AG04449 (cell line): Measurements from ENCODE around the gene TMEM87A.

Experiments
- CTCF ChIA-PET: fragments of 350-600 bp; formaldehyde crosslinking; extraction: SDS; loops from one replicate; lab custom pipeline; 2021; ENCODE audit warnings: antibody characterized with exemption; lab: Yijun Ruan, JAX
- POLR2A ChIA-PET: fragments of 400-600, 350-600 bp; formaldehyde crosslinking; extraction: SDS; loops from one replicate; lab custom pipeline; 2020; ENCODE audit warnings: antibody characterized with exemption, inconsistent platforms; lab: Yijun Ruan, JAX
- DNase-seq: peaks from one replicate; pipeline ENCODE4 v3.0.0-alpha.2; 2010; ENCODE audit warnings: low read depth, low spot score
- H3K4me3 ChIP-seq: 2 replicates; pipeline ENCODE4 v1.5.1; 2011; ENCODE audit warnings: low read depth, mild to moderate bottlenecking, control low read depth, low read length
- TF ChIP-seq, protein P1 (sequence below): IDR thresholded peaks from one replicate; pipeline ENCODE4 v1.5.1; 2011; ENCODE audit warnings: mild to moderate bottlenecking, moderate library complexity, low read length, control low read depth, inconsistent platforms; ENCODE audit not compliant: insufficient read depth; ENCODE audit errors: missing control alignments

Gene TMEM87A

DNA sequence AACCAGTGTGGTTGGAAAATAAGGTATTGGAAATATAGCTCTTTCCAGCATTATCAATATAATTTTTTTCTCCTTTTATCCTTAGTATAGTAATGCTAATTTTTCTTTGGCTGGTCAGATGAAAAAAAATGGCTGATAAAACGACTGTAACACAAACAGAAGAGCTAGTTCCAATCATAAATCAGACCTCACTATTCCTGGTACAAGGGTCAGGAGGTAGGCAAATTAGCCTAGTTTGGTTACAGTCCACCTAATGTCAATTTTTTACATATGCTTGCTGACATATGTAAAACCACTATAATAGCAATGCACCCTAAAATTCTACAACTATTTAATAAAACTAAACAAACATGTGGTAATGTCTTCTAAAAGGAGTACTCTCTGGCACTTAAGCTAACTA is 45.2 kb downstream of the TMEM87A start:
- DNase-seq, result no peak
- CTCF ChIA-PET, result interaction anchor here (0.9 to 2.4 kb wide), 3 partner anchors 8 to 157 kb away, joined by 4 to 9 read pairs (median 4); no protein-coding TSS in a partner anchor
- H3K4me3 ChIP-seq, result no peak overlapping the region
- POLR2A ChIA-PET, result no interaction called here
- TF ChIP-seq, protein P1, sequence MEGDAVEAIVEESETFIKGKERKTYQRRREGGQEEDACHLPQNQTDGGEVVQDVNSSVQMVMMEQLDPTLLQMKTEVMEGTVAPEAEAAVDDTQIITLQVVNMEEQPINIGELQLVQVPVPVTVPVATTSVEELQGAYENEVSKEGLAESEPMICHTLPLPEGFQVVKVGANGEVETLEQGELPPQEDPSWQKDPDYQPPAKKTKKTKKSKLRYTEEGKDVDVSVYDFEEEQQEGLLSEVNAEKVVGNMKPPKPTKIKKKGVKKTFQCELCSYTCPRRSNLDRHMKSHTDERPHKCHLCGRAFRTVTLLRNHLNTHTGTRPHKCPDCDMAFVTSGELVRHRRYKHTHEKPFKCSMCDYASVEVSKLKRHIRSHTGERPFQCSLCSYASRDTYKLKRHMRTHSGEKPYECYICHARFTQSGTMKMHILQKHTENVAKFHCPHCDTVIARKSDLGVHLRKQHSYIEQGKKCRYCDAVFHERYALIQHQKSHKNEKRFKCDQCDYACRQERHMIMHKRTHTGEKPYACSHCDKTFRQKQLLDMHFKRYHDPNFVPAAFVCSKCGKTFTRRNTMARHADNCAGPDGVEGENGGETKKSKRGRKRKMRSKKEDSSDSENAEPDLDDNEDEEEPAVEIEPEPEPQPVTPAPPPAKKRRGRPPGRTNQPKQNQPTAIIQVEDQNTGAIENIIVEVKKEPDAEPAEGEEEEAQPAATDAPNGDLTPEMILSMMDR, result no peak

DNA sequence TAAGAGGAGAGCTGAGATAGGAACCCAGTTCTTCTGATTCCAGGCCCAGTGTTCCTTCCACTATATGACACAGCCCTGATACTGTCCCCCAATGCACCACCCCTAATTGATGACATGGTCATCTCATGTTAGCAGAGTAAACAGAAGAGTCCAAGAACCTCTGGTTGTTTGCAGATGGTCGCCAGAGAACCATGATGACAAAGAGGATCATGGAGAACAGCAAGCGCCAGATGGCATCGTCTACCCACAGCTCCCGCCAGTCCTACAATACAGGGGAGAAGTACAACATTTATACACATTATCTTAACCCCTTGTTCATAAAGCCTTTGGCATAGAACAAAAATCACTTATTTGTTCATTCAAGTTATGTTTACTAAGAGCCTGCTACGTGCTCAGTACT is 46.6 kb downstream of the TMEM87A start:
- TF ChIP-seq, protein P1, result no peak
- no peak overlapping the region for H3K4me3 ChIP-seq
- DNase-seq, result no peak
- ChIA-PET POLR2A (no interaction called here), CTCF (interaction anchor here (0.9 to 2.4 kb wide), 2 partner anchors 158 to 245 kb away, joined by 3 to 9 read pairs; no protein-coding TSS in a partner anchor)

DNA sequence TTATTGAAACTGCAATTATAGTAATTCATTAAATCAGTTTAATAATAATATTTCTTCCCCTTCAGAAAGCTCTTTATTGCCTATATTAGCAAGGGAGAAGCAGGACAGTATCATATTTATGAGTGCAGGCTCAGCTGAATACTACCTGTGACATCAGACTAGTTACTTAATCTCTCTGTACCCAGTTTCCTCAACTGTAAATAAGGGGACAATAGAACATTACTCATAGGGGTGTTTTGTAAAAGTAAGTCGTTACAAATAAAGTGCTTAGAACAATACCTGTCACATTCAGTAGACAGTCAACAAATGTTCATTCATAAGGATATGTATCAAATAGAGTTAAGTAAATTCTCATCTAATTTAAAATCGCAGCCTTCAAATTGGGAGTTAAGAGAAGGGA is 53.0 kb downstream of the TMEM87A start:
- no peak overlapping the region for H3K4me3 ChIP-seq
- TF ChIP-seq, protein P1, result no peak
- CTCF ChIA-PET, result interaction anchor here (1.0 kb wide), 1 partner anchor 8 kb away, joined by 4 read pairs; no protein-coding TSS in a partner anchor
- POLR2A ChIA-PET, result no interaction called here
- DNase-seq, result no peak

DNA sequence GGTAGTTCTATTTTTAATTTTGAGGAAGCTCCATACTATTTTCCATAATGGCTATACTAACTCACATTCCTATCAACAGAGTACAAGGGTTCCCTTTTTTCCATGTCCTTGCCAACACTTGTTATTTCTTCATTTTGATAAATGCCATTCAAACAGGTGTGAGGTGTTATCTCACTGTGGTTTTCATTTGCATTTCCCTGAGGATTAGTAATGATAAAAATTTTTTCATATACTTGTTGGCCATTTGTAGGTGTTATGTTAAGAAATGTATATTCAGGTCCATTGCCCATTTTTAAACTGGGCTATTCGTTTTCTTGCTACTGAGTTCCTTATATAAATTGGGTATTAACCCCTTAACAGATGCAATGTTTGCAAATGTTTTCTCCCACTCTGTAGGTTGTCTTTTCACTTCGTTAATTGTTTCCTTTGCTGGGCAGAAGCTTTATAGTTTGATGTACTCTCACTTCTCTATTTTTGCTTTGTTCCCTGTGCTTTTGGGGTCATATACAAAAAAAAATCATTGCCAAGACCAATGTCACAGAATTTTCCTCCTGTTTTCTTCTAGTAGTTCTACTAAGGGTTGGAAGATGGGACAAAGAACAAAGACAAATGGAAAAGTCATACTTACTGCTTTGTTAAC is 54.2 kb downstream of the TMEM87A start:
- no peak overlapping the region for H3K4me3 ChIP-seq
- TF ChIP-seq, protein P1, result no peak
- ChIA-PET CTCF (interaction anchor here (1.0 kb wide), 1 partner anchor 10 kb away, joined by 4 read pairs; no protein-coding TSS in a partner anchor), POLR2A (no interaction called here)
- DNase-seq, result no peak

DNA sequence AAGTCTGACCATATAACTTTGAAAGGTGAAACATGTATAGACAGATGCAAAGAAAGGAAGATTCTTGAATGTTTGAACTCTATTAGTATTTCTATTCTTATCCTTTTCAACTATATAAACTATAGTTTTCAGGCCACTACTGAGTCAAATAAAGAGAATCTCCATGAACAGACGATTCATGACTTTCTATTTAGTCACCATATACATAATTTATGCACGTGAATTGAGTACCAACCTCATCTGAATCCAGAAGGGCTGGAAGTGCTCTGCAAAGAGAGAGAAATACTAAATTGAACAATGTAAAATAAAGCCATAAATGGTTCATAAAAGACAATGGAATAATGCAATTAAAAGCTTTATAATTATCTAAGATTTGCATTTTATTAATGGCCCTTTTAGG is 55.7 kb downstream of the TMEM87A start:
- H3K4me3 ChIP-seq, result no peak overlapping the region
- TF ChIP-seq, protein P1, result no peak
- DNase-seq, result no peak
- ChIA-PET CTCF (interaction anchor here (0.8 kb wide), 1 partner anchor 171 kb away, joined by 3 read pairs; no protein-coding TSS in a partner anchor), POLR2A (no interaction called here)
